GM18867 (cell line): Measurements from ENCODE around the gene MX1.

ENCODE experiments used
- ATAC-seq: cut with Tn5 transposase; IDR thresholded peaks from one replicate; pipeline ENCODE4 v1.9.1; 2021; ENCODE audit warnings: mild to moderate bottlenecking, moderate library complexity; ENCODE audit not compliant: unreplicated experiment

The MX1 gene

GRCh38 chr21:41425954-41426675, at the start of gene MX1:
Gene MX1, plus strand, starts transcription at chr21:41426239. Its CDS starts 5,832 bp downstream, at chr21:41432071.
- ATAC-seq, result peak; percentile 86

- no peak for ATAC-seq
Measured at GRCh38 chr21:41377715-41378114, 48.3 kb upstream of the MX1 start.

- no peak for ATAC-seq
Measured at GRCh38 chr21:41378849-41379248, 47.2 kb upstream of the MX1 start.

- ATAC-seq, result no peak
Measured at GRCh38 chr21:41379901-41380300, 46.1 kb upstream of the MX1 start.

GRCh38 chr21:41381731-41382130, 44.3 kb upstream of the MX1 start:
- no peak for ATAC-seq

- no peak for ATAC-seq
Measured at GRCh38 chr21:41387042-41387819, 38.8 kb upstream of the MX1 start.

GRCh38 chr21:41387824-41388223, 38.2 kb upstream of the MX1 start:
- ATAC-seq, result no peak

GRCh38 chr21:41388259-41388658, 37.8 kb upstream of the MX1 start:
- no peak for ATAC-seq

GRCh38 chr21:41390043-41390639, 35.9 kb upstream of the MX1 start:
- ATAC-seq, result no peak

GRCh38 chr21:41393876-41394465, 32.1 kb upstream of the MX1 start:
- ATAC-seq, result no peak

GRCh38 chr21:41396558-41397075, 29.4 kb upstream of the MX1 start:
- no peak for ATAC-seq

GRCh38 chr21:41397471-41397891, 28.6 kb upstream of the MX1 start:
- no peak for ATAC-seq

GRCh38 chr21:41398251-41398650, 27.8 kb upstream of the MX1 start:
- ATAC-seq, result no peak

- ATAC-seq, result no peak
Measured at GRCh38 chr21:41398831-41399230, 27.2 kb upstream of the MX1 start.

GRCh38 chr21:41399246-41399800, 26.7 kb upstream of the MX1 start:
- ATAC-seq, result no peak

- no peak for ATAC-seq
Measured at GRCh38 chr21:41402231-41402630, 23.8 kb upstream of the MX1 start.

GRCh38 chr21:41402796-41403195, 23.2 kb upstream of the MX1 start:
- ATAC-seq, result no peak

GRCh38 chr21:41403331-41403730, 22.7 kb upstream of the MX1 start:
- ATAC-seq, result no peak

- ATAC-seq, result no peak
Measured at GRCh38 chr21:41403966-41404365, 22.1 kb upstream of the MX1 start.

- ATAC-seq, result no peak
Measured at GRCh38 chr21:41405321-41405720, 20.7 kb upstream of the MX1 start.

GRCh38 chr21:41406340-41406739, 19.7 kb upstream of the MX1 start:
- no peak for ATAC-seq
